ENCODE results near the gene SMARCC2.

Gene SMARCC2

DNA sequence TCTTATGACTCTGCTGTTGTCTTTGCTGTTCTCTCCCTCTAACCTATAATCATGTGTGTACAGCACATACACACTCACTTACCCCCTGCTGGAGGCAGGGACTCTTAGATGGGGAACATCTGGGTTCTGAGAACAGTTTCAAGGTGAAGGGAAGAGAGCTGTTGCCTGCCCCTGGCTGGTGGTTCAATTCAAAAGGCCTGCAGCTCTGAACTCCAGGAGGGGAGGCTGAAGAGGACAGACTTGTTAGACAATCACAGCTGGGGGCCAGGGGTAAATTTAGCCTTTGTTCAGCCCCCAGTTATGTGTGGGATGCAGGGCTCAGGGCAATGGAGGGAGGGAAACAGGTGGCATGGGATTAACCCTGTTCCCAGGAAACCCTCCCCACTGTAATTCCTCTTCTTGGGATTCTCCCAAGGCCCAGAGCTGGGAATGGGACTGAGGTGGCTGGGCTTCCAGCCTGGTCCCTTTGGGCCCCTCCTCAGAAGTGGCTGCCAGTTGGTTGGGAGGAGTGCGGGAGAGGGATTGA is 35.0 kb downstream of the SMARCC2 start:
- TF ChIP-seq, protein P1, sequence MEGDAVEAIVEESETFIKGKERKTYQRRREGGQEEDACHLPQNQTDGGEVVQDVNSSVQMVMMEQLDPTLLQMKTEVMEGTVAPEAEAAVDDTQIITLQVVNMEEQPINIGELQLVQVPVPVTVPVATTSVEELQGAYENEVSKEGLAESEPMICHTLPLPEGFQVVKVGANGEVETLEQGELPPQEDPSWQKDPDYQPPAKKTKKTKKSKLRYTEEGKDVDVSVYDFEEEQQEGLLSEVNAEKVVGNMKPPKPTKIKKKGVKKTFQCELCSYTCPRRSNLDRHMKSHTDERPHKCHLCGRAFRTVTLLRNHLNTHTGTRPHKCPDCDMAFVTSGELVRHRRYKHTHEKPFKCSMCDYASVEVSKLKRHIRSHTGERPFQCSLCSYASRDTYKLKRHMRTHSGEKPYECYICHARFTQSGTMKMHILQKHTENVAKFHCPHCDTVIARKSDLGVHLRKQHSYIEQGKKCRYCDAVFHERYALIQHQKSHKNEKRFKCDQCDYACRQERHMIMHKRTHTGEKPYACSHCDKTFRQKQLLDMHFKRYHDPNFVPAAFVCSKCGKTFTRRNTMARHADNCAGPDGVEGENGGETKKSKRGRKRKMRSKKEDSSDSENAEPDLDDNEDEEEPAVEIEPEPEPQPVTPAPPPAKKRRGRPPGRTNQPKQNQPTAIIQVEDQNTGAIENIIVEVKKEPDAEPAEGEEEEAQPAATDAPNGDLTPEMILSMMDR (IDR thresholded peaks at IDR 0.05; ENCODE audit: low read depth, low read length) = no peak
- DNase-seq (ENCODE audit: extremely low read depth, low read depth) = no peak

DNA sequence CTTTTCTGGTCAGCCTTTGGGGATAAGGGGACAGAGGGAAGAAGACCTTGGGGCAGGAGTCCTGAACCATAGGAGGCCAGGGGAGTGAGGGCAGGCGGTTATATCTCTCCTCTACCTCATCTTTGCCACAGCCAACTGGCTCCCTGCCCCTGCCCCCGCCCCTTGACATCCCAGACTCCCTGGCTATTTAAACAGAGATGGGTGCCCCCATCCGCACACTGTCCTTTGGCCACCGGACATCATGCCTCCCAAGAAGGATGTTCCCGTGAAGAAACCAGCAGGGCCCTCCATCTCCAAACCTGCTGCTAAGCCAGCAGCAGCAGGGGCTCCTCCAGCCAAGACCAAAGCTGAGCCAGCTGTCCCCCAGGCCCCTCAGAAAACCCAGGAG is 35.6 kb downstream of the SMARCC2 start:
- DNase-seq (ENCODE audit: extremely low read depth, low read depth) = no peak
- TF ChIP-seq, protein P1 (IDR thresholded peaks at IDR 0.05; ENCODE audit: low read depth, low read length) = no peak

DNA sequence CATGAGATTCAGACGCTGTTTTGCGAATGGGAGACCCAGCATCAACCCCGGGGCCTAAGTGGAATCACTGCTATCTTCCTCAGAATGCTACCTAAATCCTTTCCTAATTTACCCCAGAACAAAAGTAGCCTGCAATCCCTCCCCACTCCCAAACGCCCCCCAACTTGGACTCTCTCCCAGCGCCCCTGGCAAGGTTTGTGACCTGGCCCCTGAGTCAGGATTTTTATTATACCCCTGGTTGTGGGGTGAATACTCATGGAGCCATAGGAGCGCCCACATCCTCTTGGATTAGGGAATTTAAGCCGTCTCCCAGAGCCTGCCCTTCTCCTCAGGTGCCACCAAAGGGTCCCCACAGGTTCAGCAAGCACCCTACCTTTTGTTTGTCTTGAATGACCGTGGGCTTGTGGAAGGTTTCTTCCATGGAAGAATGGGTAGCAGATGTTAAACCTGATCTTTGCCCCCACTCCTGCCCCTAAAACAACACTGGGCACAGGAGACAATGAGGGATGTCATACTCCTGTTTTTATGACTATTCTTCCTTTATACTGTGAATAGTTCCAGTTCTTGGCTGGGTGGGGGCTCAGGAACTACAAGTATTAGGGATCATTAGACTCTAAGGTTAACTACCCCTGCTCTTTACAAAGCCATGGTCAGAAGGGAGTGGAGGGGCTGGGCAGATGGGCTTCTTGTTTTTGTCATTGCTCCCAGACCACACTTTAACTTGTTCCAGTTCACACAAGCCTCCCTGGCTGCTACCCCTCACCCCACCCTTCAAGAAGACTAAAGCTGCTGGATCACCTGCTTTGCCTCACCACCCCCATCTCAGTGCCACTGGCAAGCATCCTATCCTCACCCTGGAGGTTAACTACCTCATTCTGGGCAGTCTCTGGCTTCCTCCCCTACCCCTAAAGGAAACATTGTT is 36.3 kb downstream of the SMARCC2 start:
- TF ChIP-seq, protein P1 (IDR thresholded peaks at IDR 0.05; ENCODE audit: low read depth, low read length) = no peak
- DNase-seq (ENCODE audit: extremely low read depth, low read depth) = no peak

DNA sequence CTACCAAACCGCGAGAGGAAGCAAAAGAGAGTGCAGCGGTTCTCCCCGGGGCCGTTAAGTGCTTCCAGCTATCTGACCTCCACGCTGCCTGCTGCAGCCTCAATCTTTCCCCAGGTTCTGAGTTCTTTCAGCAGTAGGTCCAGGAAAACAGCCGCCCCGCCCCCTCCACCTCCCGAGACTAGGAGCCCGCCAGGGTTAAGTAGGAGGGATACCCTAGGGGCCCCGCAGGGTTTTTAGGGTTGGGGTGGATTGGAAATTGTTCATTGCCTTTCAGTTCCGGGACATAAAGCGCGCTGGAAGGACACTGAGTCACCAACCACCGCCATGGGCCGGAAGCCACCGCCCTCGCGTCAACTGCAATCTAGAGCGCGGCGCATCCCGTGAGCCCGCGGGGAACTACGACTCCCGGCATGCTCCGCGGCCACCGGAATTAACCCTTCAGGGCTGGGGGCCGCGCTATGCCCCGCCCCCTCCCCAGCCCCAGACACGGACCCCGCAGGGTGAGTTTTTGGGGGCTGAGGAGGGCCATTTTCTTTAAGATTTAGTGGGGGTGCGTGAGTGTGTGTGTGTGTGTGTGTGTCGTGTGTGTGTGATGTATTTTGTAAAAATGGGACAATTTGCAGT is 37.0 kb downstream of the SMARCC2 start, which contains the start of gene MYL6B:
TSS of gene MYL6B (plus strand) at position 456 of the 624 bp plus-strand sequence. CDS start 1,332 bp downstream, outside the sequence.
- DNase-seq (ENCODE audit: extremely low read depth, low read depth) = peak; percentile 53
- TF ChIP-seq, protein P1 (IDR thresholded peaks at IDR 0.05; ENCODE audit: low read depth, low read length) = no peak

DNA sequence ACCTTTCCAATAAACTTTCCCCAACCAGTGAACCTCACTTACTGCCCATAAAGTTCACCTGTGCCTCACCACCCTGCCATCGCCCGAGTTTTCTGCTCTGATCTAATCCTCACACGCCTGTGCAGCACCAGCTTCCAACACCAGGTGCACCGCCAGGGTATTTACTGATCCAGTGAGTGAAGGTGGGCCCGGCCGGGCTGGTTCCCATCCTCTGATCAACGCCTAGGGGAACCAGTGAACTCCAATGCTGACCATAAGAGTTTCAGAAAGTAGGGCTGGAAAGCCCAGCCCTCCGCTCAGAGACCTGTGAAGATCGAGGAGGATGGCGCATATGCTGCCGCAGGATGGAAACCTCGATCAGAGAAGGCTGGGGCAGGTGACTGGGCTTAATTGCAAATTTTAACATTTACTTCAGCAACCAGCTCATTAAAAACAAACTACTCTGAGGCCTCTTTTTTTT is 37.6 kb downstream of the SMARCC2 start:
- DNase-seq (ENCODE audit: extremely low read depth, low read depth) = no peak
- TF ChIP-seq, protein P1 (IDR thresholded peaks at IDR 0.05; ENCODE audit: low read depth, low read length) = peak; percentile 10

DNA sequence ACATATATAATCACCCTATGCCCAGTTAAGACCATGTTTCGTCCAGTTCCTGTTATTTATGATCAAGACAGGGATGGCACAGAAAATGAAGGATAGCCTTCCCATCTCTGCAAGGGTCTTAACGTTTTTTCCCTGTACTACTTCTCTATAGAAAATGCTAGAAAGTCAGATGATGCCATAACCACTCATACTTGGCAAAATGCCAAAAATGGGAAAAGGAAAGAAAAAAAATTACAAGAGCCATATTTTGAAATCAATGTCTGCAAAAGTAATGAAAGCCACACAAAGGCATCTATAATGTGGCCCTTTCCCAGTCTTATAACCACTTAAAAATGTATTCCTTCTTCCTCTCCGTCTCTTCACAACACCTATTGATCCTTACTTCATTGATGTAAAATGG is 38.7 kb downstream of the SMARCC2 start:
- TF ChIP-seq, protein P1 (IDR thresholded peaks at IDR 0.05; ENCODE audit: low read depth, low read length) = no peak
- no peak for DNase-seq (ENCODE audit: extremely low read depth, low read depth)
